Limb (tissue), 2 donors: ENCODE measurements around the gene TIMP3.
"Not testable (repeated sequence)": the region's sequence is repeated elsewhere in the genome, so short reads cannot be mapped to it uniquely, and the experiment has no call there.

Experiments used
- DNase-seq, 2 donors: peaks; one replicate each; pipeline ENCODE4 v3.0.0-alpha.2; 2016; ENCODE audit errors: extremely low spot score in 2 of 2

Gene TIMP3

GRCh38 chr22:32852395-32853251 lies 51.1 kb downstream of the TIMP3 start:
- DNase-seq, result no peak

DNA sequence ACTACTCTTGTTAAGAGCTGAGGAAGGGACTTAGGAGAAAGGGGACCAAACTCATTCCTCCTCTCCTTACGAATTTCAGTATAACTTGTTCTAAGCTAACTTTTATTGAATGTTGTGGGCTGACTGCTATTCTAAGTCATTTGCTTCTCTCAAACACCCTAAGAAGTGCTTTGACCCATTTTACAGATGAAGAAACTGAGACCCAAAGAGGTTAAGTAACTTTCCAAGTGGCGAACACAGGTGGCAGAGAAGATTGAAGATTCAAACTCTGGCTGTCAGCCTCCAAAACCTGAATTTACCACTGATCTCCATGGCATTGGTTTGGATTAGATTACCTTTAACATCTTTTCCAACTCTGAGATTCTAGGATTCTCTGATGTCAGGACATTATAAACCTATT lies 52.2 kb downstream of the TIMP3 start:
- no peak for DNase-seq

- no peak for DNase-seq
Measured at GRCh38 chr22:32854351-32854804, 52.9 kb downstream of the TIMP3 start.

DNA sequence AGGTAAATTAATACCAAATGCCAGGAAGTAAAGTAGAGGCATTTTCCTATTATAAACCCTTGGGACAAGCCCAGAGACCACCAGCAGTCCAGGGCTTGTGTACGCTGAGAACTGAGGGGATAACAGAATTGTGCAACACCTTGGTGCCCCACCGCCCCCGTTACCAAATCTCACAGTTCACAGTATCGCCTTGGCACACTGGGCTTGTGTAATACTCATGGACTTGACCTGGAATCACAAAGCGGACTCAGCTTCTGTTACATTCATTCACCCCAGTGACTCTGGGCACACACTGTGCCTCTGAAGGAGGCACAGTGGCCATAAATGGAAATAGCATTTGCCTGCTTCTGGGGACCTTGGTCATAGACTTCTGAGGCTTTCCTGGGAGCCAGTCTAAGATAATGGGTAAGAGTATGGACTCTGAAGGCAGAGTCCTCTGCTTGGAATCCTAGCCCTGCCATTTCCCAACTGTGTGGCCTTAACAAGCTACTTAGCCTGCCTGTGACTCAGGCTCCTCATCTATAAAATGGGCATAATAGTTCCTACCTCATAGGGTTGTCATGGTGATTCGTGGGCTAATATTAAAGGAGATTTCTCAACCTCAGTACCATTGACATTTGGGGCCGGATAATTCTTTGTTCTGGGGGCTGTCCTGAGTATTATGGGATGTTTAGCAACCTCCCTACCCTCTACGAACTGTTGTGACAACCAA lies 53.7 kb downstream of the TIMP3 start:
- DNase-seq, result no peak

GRCh38 chr22:32858121-32858703 lies 56.7 kb downstream of the TIMP3 start:
- no peak for DNase-seq

GRCh38 chr22:32858957-32859356 lies 57.5 kb downstream of the TIMP3 start:
- DNase-seq, result no peak

- no peak for DNase-seq
Measured at GRCh38 chr22:32859743-32860142, 58.2 kb downstream of the TIMP3 start.

DNA sequence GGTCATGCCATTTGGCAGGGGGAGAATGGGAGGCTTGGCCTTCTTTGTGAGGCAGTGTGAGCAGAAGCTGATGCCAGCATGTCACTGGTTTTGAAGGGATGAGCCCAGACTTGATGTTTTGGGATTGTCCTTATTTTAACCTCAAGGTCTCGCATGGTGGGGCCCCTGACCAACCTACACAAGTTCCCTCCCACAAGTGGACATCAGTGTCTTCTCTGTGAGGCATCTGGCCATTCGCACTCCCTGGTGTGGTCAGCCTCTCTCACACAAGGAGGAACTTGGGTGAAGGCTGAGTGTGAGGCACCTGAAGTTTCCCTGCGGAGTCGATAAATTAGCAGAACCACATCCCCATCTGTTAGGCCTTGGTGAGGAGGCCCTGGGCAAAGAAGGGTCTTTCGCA lies 59.8 kb downstream of the TIMP3 start:
- no peak for DNase-seq

DNA sequence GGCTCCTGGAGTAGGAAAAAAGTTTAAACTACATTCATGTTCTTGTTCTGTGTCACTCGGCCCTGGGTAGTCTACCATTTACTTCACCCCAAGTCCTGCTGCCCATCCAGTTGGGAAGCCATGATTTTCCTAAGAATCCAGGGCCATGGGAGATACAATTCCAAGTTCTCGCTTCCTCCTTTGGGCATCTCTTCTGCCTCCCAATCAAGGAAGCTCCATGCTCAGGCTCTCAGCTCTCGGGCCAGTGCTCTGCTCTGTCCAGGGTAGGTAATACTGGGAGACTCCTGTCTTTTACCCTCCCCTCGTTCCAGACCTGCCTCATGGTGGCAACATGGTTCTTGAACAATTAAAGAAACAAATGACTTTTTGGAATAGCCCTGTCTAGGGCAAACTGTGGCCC lies 60.6 kb downstream of the TIMP3 start:
- no peak for DNase-seq

DNA sequence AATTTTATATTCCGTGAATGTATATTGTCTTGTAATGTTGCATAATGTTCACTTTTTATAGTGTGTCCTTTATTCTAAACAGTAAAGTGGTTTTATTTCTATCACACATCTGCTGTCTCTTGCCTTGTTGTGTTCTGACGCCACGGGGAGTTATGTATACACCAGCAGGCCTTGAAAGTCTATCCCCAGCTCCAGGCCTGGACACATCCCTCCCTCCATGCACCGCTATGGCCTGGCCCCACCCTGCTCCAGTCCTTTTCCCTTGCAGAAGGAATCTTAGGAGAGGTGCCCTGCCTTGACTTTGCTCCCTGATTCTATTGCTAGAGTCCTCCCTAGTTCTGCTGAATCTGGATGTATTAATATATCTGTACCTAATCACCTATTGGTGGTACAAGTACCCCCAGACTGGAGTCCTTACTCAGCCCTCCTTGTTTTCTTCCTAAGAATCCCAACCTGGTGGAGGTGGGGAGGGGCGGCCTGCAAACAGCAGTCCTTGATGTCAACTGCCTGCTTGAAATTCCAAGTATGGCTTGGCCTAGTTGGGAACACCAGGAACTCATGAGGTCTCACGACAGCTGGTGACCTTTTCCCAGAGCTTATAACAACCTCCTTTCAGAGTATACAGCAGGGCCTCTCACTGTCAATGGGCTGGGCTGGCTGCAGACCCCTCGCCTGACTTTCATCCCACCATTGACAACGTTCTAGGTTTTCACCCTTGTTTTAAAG lies 61.6 kb downstream of the TIMP3 start:
- DNase-seq, result no peak

GRCh38 chr22:32864041-32864440 lies 62.5 kb downstream of the TIMP3 start:
- DNase-seq, result no peak

DNA sequence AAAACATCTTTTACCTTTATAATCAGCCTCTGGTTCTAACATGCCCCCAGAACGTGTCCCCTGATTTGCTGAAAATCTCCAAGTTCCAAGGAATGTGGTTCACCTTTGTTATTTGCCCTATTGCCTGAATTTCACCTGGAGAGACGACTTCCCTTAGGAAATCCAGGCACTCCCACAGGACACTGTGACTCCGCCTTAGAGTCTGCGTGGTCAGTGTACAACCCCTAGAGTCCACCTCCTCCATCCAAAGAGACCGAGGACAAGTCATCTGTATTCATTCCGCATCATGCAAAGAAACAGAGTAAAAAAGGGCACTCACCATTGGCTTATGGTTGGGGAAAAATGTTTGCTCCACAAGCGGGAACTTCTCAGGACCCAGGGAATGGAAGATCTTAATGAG lies 63.1 kb downstream of the TIMP3 start:
- no peak for DNase-seq

DNA sequence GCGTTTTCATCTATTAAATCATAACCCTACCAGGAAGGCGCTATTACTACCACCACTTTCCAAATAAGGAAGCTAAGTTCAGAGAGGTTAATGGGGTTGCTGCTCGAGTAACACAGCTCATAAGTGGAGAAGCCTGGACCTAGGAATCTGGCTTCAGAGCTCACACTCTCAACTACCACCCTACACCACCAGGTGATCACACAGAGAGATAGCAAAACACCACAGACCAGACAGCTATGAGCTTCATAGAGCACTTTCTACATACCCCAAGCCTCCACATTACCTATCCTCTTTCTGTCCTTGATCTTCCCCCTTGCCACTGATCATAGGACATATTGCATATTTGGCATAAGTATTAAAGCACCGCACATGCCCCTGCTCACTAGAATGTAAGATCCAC lies 65.4 kb downstream of the TIMP3 start:
- no peak for DNase-seq

- DNase-seq, result no peak
Measured at GRCh38 chr22:32868946-32869345, 67.4 kb downstream of the TIMP3 start.

DNA sequence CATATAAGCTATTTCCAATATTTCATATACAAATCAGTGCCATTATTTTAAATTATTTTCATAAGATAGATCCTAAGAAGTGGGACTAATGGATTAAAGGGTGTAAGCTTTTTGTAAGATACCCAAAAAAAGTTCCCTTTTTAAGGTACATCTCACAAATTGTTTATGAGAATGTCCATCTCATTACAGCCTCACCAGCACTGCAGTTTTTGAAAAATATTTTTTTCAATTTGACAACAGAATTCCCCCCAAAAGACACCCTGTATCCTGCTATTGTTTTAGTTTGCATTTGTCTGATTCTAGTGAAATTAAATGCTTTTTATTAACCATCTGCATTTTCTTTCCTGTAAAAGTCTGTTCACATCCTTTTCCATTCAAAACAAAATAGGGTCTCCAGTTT lies 69.0 kb downstream of the TIMP3 start:
- DNase-seq, result no peak

- DNase-seq, result not testable (repeated sequence)
Measured at GRCh38 chr22:32873604-32874003, 72.1 kb downstream of the TIMP3 start.

DNA sequence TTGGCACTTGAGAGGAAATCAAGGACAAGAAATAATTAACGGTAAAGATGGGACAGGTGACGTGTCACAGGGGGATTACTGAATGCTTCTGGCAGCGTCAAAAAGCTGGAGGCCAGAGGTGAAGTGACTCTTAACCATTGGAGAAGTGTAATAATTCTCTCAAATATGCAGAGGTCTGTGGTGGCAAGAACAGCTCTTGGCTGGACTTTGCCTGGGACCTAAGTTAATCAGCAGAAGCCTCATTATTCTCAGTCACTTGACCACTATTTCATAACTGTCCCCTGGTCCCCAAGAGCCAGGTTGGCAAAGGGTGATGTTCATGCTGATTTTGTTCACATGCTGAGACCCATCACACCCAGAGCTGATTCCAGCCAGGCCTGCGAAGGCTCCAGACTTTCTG lies 72.9 kb downstream of the TIMP3 start:
- DNase-seq, result no peak

- DNase-seq, result peak; percentile 44 to 52
Measured at GRCh38 chr22:32874976-32875375, 73.5 kb downstream of the TIMP3 start.

GRCh38 chr22:32876516-32876915 lies 75.0 kb downstream of the TIMP3 start:
- DNase-seq, result no peak

DNA sequence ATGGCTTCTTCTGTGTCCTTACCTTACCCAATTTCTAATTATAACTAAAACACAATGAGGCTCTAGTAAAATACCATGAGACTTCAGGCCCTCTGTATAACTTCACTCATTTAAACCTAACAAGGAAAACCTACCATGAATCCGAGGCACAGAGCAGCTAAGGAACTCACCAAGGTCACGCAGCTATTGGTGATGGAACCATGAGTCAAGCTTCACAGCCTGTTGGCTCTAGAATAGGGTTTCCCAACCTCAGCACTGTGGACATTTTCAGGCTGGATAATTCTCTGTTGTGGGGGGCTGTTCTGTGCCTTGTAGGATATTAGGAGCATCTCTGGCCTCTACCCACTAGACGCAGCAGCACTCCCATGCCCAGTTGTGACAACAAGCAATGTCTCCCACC lies 75.7 kb downstream of the TIMP3 start:
- no peak for DNase-seq

DNA sequence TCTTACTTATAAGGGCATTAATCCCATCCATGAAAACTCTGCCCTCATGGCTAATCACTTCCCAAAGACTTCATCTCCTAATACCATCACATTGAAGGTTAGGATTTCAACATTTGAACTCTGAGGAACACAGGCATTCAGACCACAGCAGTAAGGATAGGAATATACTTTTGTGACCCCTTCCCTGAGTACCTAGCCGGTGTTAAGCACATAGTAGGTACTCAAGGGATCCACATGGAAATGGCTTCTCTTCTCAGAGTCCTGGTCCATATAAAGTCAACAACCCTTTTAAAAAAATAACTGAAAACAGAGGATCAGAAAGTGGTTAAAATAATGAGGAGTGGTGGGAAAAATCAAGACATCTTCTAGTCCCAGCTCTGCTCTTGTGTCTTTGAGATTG lies 78.0 kb downstream of the TIMP3 start:
- DNase-seq, result no peak

- no peak for DNase-seq
Measured at GRCh38 chr22:32880061-32880460, 78.6 kb downstream of the TIMP3 start.
